AG09319 (cell line): Measurements from ENCODE around the gene ECSIT.

Source experiments
- DNase-seq: peaks from one replicate; pipeline ENCODE4 v3.0.0-alpha.2; 2010; ENCODE audit warnings: low read depth; ENCODE audit errors: extremely low read depth
- CTCF ChIP-seq: IDR thresholded peaks from 2 replicates; pipeline ENCODE4 v1.5.1; 2011; ENCODE audit warnings: low read depth, mild to moderate bottlenecking, inconsistent platforms, low read length, moderate library complexity

ECSIT gene

GRCh38 chr19:11456659-11457058 lies 72.3 kb downstream of the ECSIT start:
- TF ChIP-seq CTCF = no peak
- DNase-seq = no peak
